ENCODE data around the gene MTERF2.
"Not testable (repeated sequence)": the region's sequence is repeated elsewhere in the genome, so short reads cannot be mapped to it uniquely, and the experiment has no call there.

MTERF2 gene, protein sequence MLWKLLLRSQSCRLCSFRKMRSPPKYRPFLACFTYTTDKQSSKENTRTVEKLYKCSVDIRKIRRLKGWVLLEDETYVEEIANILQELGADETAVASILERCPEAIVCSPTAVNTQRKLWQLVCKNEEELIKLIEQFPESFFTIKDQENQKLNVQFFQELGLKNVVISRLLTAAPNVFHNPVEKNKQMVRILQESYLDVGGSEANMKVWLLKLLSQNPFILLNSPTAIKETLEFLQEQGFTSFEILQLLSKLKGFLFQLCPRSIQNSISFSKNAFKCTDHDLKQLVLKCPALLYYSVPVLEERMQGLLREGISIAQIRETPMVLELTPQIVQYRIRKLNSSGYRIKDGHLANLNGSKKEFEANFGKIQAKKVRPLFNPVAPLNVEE

DNA sequence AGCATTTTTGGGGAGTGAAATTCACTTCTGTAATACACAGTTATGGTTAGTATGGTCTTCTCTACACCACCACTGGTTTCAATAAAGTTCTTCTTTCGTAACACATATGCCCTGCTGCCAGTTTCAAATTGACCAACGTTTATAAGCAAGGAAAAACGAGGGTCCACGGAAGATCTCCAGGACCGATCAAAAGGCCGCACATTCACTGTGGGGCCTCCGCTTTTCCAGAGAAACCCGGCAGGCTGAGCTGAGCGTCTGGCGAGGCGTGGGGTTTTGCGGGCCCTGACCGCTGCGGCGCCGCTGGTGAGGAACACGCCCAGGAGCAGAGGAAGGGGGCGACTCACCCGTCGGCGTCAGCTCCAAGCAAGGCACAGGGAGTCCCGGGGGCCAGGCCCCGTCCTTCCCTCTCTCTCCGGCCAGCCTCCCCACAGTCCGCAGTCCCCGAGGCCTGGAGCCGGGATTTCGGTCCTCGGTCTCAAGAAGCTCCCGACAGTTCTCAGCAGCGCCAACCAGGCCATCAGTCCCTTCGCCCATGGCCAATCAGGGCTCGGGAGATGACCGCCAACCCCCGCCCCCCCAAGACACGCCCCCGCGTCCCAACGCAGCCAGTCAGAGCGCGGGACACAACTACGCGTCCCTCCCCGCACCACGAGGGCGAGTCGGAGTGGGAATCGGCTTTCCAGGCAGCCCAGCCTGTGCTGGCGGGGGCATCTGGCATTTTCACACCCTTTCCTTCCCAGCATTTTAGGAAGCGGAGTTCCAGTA lies at the start of gene MTERF2:
TSS of gene MTERF2 (minus strand) at position 522 of the 765 bp plus-strand sequence. CDS start 8,432 bp downstream, outside the sequence.
- peak; percentile 85 for DNase-seq

DNA sequence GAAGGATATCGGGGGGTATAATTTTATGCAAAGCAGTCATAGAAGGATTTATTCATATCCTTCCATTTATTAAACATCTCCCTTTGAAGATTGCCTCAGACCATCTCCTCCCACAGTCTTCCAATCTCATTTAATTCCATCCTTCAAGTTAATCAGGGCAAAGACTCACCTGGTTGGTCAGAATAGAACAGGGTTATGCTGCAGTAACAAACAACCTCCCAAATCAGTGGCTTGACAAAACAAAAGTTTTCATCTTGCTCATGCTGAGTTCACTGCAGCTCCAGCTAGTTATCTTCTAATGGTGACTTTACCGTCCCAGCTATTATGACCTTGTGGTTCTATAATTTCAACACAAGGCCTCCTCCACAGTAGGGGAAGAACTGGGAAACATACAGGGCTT lies 48.8 kb upstream of the MTERF2 start:
- no peak for DNase-seq

DNA sequence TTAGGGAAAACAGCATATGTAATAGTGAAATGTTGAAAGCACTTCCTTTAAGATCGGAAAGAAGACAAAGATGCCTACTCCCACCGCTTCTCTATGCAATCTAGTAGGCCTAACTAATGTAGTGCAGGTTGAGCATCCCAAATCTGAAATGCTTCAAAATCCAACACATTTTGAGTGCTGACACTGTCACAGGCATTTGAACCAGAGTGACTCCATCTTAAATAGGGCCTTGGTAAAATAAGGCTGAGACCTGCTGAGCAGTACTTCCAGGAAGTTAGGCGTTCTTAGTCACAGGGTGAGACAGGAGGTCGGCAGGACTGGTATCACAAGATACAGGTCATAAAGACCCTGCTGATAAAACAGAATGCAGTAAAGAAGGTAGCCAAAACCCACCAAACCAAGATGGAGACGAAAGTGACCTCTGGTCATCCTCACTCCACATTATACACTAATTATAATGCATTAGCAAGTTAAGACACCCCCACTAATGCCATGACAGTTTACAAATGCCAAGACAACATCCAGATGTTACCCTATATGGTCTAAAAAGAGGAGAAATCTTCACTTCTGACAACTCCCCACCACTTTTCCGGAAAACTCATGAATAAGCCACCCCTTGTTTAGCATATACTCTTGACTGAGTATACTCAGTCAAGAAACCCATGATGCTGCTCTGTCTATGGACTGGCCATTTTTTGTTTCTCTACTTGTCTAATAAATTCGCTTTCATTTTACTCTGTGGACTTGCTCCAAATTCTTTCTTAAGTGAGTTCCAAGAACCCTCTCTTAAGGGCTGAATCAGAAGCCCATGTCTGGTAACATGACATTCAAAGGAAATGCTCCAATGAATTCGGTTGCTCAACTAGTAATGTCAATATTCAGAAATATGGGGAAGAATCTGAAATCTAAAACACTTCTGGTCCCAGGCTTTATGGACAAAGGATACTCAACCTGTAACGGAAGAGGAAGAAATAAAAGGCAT lies 47.1 kb upstream of the MTERF2 start:
- no peak for DNase-seq

DNA sequence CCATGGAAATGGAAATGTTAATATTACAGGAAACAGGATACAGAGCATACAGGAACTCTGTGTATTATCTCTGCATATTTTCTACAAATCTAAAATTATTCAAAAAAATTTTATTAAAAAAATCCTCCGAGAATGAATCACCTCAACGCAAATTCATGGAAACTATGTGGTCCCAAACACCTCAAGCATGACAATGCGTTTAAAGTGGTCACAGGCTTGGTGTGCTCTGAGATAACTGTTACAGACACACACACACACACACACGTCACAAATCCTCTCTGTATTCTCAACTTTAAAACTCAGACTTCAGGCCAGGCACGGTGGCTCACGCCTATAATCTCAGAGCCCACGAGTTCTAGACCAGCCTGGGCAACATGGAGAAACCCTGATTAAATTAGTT lies 45.3 kb upstream of the MTERF2 start:
- no peak for DNase-seq

DNA sequence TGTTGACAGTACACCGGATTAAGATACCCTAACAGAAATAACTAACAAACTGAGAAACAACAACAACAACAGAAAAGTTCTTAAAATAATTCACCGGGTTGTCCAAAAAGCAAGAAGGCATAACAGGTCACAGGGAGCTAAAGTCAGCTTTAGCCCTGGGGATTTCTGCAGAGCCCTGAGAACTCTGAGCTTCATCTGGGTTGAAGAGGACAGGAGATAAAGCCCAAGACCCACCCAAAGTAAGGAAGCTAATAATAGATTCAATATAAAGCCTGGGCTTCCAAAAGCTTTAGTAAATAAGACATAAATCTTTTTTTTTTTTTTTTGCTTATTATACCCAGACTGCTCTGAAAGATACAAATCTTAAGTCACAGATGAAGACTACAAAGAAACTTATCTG lies 44.1 kb upstream of the MTERF2 start:
- DNase-seq, result no peak

DNA sequence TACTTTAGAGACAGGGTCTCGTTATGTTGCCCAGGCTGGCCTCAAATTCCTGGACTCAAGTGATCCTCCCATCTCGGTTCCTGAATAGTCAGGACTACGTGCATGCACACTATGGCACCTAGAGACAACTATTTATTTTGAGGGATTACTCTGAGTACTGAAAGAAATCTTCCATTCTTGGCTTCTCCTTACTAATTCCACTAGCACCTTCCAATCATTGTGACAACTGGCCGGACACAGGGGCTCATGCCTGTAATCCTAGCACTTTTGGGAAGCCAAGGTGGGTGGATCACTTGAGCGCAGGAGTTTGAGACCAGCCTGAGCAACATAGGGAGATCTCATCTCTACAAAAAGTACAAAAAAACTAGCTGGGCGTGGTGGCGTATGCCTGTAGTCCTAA lies 42.1 kb upstream of the MTERF2 start:
- no peak for DNase-seq

DNA sequence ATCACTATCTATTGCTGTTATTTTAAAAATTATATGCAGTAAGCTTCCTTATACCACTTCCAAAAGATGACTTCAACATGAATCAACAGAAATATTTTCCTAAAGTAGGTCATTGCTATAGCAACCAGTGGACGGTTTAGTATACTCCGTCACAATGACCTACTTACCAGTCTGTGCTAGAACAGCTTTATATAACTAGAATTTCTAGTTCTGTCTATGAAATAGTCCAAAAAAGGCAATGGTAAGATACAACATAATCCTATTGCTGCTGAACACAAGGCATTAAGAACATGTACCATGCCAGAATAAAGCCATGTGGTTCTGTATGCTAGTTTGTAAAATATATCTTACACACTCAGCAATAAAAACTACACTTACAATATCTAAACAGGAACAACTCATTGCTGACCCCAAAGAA lies 40.7 kb upstream of the MTERF2 start:
- no peak for DNase-seq

DNA sequence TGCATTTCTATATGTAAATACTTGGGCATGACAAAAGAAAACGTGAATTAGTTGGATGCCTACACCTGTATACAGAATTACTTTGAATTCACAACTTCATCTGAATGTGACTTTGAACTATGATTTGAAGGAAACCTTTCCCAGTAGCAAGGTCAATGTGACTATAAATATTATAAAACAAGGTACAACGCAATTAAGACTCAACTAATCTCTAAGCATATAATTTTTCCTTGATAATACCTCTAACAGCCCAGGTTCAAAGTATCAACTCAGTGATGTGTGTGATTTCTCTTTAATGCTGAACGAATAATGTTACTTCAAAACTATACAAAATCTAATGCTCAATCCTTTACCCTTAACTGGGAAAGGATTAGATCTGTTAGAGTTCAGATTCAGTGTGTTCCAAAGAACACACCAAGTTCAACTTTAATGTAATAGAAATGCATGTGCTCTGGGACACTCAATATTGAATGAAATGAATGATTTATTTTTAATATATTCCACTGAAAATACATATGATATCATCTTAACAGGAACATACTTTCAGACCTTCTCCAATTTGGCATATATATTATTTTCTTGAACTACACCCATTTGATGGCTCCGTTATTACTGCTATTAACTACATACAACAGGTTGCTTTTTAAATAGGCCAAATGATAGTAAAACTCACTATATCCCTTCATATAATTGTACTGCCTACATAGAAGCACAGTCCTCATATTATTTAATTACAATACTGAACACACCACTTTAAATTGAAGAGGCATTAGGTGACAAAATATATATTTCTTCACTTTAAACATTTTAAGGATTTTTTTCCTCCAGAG lies 40.1 kb upstream of the MTERF2 start:
- no peak for DNase-seq

DNA sequence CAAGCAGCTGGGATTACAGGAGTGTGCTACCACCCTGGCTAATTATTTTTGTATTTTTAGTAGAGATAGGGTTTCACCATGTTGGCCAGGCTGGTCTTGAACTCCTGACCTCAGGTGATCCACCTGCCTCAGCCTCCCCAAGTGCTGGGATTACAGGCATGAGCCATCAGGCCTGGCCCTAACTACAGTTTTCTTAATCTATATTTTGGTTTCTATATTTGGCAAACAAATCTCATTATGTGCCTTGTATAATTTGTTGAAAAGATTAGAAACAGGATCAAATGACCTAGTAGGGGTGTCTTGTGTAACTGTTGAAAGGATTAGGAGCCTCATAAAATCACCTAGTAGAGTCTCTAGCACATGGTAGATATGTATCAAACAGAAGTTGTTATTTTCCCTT lies 39.4 kb upstream of the MTERF2 start:
- DNase-seq, result not testable (repeated sequence)

DNA sequence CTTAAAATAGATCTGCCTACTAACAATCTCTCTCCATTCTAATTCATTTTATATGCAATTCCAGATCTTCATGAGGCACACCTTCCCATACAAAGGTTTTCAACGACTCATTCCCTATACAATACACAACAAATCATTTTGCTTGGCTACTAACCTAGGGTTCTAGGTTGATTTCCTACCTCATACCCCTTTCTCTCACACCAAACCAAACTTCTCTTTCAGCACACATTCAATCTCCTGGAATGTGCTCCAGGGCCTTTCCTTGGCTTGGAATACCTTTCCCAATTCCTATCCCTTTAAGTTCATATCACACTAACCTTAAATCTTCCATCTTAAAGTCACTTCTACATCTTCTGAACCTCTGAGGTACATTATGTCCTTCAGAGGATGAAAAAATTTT lies 38.7 kb upstream of the MTERF2 start:
- no peak for DNase-seq

DNA sequence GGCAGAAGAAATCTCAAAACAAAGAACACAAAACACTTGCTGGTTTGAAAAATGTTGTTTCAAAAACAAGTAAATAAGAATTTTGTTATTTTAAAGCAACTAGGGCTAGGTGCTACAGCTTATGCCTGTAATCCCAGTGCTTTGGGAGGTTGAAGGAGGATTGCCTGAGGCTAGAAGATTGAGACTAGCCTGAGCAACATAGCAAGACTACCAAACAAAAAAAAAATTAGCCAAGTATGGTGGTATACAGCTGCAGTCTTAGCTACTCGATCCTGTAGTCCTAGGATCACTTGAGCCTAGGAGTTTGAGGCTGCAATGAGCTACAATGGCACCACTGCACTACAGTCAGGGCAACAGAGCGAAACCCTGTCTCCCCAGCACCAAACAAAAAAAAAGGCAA lies 32.6 kb upstream of the MTERF2 start:
- no peak for DNase-seq

DNA sequence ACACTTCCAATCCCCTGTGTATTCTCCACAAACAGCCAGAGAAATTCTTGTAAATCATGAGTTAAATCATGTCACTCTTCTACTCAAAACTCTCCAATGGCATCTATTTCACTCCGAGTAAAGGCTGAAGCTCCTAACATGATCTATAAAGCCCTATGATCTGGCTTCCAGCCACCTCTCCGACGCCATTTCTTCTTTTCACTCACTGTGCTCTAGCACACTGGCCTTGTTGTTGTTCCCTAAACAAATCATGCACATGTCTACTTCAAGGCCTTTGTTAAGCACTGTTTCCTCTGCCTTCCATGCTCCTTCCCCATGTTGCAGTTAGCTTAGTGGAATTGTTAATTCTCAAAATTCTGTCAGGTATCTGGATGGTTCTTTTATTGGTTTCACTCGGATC lies 30.1 kb upstream of the MTERF2 start:
- DNase-seq, result no peak

DNA sequence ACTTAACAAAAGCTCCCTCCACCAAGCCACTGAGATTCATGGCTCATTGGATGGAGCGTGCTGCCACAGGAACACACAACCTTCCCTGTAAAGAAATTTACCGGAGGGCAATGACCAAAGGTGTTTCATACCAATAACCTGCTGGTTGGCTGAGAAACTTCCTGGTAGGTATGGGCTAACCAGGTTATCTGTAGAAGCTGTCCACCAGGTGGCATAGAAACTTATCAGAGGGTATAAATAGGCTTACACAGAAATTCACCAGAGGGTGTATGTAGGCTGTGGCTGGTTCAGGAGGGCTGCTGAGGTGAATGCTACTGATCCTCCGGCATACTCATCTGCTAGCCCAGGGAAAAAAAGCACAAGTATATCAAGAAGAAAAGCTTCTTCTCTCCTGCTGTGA lies 27.1 kb upstream of the MTERF2 start:
- no peak for DNase-seq

DNA sequence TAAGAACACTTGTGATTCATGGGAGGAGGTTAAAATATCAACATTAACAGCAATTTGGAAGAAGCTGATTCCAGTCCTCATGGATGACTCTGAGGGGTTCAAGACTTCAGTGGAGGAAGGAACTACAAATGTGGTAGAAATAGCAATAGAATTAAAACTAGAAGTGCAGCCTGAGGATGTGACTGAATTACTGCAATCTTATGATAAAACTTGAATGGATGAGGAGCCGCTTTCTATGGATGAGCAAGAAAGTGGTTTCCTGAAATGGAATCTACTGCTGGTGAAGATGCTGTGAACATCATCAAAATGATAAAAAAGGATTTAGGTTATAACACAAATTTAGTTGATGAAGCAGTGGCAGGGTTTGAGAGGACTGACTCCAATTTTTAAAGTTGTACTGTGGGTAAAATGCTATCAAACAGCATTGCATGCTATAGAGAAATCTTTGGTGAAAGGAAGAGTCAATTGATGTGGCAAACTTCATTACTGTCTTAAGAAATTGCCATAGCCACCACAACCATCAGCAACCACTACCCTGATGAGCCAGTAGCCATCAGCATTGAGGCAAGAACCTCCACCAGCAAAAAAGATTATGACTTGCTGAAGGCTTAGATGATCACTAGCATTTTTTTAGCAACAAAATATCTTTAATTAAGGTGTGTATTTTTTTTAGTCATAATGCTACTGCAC lies 25.9 kb upstream of the MTERF2 start:
- no peak for DNase-seq

DNA sequence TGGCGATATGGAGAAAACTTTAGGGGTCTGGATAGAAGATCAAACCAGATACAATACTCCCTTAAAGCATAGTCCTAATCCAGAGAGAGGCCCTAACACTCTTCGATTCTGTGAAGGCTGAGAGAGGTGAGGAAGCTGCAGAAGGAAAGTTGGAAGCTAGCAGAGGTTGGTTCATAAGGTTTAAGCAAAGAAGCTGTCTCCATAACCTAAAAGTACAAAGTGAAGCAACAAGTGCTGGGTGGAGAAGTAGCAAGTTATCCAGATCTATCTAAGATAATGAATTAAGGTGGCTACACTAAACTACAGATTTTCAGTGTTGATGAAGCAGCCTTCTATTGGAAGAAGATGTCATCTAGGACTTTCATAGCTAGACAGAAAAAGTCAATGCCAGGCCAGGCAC lies 24.6 kb upstream of the MTERF2 start:
- no peak for DNase-seq

DNA sequence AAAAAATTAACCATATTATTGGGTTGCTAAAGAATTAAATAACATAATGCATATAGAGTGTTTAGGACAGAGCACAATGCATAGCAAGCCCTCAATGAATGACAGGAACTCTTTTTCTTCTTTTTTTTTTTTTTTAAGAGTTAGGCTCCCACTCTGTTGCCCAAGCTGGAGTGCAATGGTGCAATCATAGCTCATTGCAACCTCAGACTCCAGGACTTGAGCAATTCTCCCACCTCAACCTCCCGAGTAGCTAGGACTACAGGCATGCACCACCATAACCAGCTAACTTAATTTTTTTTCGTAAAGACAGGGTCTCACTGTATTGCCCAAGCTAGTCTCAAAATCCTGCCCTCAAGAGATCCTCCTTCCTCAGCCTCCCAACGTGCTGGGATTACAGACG lies 20.5 kb upstream of the MTERF2 start:
- DNase-seq, result no peak

DNA sequence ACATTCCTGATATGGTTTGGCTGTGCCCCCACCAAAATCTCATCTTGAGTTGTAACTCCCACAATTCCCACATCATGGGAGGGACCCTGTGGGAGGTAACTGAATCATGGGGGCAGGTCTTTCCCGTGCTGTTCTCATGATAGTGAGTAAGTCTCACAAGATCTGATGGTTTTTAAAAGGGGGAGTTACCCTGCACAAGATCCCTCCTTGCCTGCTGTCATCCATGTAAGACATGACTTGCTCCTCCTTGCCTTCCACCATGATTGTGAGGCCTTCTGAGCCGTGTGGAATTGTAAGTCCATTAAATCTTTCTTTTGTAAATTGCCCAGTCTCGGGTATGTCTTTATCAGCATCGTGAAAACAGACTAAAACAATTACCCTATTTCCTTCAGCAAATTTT lies 15.7 kb upstream of the MTERF2 start:
- DNase-seq, result not testable (repeated sequence)

DNA sequence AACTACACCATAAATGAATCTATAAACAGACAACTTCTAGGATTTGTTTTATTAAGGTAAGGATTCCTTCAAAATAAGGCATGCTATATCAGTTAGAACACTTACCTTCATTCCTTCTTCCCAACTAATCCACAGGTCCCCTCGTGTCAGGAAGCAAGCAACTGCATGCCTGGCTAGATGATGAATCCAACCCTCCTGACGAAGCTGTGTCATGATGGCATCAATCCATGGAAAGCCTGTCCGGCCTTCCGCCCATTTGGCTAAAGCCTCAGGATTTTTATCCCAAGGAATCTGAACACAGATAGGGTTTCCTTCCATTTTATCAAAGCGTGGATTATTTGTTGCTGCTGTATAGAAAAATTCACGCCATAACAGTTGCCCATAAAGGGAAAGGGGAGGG lies 12.5 kb upstream of the MTERF2 start:
- DNase-seq, result no peak

DNA sequence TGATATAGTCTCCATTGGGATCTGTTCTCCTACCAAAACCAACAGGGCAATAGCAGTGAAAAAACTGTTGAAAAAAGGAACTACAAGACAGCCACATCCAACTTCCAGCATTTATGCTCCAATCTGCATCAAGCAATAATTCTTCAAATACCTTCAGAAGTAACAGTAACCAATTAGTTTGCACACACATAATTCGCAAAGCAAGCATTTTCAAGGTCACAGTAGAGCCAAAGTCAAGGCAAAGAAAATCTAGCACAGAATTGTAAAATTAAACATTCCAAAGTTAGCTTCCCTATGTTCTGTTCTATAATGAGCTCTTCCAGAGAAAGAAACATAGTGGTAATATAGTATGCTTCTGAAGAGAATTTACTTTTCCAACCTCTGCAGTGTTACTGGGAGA lies 11.0 kb upstream of the MTERF2 start:
- no peak for DNase-seq

DNA sequence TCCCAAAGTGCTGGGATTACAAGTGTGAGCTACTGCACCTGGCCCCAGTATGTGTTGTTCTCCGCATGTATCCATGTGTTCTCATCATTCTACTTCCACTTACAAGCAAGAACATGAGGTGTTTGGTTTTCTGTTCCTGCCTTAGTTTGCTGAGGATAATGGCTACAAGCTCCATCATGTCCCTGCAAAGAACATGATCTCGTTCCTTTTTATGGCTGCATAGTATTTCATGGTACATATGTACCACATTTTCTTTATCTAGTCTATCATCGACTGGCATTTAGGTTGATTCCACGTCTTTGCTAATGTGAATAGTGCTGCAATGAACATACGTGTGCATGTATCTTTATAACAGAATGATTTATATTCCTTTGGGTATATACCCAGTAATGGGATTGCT lies 9.2 kb upstream of the MTERF2 start:
- not testable (repeated sequence) for DNase-seq

DNA sequence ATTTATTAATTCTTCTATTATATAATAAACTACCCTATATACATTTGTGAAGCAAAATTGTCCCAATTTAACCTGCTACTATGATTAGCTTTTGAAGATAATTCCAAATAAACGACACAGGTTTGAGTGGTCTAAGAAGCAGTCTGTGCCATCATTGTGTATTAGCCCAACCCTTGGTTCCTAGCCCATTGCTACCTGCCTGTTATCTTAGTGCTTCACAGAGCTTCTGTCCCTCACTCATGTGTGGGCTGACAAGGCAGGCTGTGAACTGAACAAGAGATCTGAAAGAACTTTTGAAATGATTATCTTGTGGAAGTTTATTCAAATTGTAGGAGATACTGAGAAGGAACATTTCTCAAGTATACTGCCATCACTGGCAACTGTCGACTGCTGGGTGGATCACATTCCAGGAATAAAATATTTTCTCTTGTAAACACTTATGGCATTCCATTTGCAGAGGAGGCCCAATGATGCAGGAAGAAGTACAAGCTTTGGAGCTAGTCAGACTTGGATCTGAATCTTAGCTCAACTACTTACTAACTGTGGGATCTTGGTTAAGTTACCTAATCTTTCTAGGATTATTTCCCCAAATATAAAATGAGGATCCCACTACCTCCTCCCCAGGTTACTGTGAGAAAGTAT lies 7.8 kb upstream of the MTERF2 start:
- DNase-seq, result no peak
